Ramos (cell line): ENCODE measurements around the gene SNCB.

Experiments used
- in situ Hi-C: fragments of 300-500 bp; cut with MboI; formaldehyde crosslinking; loops from one replicate; pipeline ENCODE4 v1.14.3; 2022; ENCODE audit warnings: low sequenced_read_pairs; ENCODE audit not compliant: unreplicated experiment

SNCB gene

DNA sequence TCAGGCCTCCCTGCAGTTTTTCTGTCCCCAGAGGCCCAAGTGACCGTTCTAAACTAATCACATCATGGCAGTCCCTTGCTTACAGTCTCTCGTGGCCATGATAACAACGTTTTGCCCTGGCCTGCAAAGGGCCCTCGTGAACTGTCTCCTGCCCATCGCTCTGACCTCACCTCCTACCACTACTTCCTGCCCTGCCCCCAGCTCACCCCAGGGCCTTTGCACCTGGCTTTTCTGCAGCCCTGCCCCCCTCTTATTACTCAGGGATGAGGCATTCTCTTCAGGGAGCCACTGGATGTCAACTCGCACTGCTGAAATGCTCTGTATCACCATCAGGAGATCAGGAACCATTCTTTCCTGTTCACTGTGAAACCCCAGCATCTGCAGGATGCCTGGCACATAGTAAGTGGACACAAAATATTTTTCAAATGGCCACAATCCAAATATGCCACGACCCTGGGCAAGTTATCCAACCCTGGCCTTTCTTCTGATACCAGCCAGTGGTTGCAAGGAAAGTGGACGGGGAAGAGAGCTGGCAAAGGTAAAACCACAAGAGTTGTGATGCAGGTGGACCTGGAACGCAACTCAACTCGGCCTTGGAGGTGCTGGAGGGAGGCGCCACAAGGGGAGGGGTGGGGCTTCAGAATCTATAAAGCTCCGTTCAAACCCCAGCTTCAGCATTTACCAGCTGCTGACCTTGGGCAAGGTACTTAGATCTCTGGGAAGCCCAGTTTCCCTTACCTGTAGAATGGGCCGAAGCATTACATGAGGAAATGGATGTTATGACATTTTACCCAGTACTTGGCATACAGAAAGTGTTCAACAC lies 1.7 kb downstream of the SNCB start:
- in situ Hi-C loops = no loop called here

DNA sequence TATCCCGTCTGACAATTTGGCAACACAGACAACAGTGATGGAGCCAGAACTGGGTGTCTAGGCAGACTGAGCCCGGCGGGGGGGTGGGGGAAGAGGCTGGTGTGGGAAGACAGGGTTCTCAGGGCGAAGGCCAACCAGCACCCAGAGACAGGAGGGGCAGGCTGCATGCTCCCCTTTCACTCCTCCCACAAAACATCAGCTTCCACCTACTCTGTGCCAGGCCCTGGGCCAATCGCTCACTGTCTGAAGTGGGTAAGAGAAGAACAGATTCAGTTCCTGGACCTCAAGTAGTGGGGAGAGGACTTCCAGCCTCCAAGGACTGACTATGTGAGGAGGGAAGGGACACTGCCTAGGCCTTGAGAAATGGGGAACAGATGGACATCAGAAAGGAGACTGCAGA lies 2.8 kb downstream of the SNCB start:
- in situ Hi-C loops = no loop called here

DNA sequence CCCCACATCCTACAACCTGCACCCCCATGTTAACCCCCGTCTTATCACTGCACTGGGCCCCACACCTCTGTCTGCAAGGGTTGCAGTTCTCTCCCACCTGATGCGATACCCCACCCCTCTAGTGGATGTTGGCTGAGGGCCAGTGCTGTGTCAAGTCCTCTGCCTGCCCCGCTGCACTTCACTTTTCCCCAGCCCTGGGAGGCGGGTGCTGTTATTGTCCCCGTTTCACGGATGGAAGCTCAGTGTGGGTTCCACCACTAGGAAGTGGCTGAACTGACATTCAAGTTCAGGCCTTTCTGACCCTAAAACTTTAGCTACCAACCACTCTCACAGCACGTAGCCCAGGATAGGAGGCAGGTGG lies 3.5 kb downstream of the SNCB start:
- in situ Hi-C loops = no loop called here

DNA sequence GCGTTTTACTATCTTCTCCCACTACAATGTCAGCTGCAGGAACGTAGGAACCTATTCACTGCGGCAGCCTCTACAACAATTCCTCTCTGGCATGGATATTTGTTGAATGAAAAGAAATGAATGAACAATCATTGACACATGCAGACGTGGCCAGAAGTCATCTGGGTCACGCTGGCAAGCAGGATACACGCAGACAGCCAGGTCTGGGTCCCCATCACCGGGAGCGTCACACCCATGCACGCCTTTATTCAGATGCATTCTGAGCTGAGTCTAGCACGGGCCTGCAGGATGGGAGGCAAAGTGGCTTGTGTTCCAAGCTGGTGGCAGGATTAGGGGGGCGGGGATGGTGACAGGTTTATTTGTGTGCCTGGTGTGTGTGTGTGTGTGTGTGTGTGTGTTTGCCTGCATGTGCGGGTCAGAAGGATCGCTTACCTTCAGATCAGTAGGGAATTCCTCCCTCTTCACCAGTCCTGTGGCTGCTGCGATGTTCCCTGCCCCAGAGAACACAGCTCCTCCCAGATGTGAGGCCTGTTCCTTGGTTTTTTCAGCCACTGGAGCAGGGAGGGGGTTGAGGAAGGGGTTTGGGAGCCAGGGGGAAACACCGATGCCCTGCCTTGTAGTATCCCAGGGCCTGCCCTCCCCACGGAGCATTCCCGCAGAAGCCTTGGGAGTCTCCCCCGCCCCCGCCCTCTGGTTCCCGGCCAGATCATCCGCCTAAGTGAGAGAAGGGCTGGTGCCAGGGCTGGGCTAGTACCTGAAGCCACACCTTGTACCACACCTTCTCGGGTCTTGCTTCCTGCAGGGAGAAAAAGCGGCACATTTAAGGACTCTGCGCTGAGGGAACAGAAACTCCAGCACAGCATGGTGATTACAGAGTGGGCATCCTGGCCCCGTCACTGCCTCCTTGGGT lies 4.1 kb downstream of the SNCB start:
- in situ Hi-C loops = no loop called here

DNA sequence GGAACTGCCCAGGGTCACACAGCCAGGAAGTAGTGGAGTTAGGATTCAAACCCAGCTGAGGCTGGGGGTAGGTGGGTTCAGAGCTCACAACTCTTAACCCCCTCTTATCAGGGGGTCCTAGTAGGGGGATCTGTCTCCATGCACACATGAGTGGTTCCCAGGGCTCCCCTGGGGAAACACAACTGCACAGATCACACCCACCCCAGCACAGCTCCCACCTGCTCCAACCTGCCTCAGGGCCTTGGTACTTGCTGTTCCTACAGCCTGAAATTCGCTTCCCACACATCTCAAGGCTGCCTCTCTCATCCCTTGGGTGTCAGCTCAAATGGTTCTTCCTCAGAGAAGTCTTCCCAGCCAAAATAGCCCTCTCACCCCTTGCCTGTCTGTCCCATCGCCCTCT lies 4.8 kb downstream of the SNCB start:
- in situ Hi-C loops = no loop called here

DNA sequence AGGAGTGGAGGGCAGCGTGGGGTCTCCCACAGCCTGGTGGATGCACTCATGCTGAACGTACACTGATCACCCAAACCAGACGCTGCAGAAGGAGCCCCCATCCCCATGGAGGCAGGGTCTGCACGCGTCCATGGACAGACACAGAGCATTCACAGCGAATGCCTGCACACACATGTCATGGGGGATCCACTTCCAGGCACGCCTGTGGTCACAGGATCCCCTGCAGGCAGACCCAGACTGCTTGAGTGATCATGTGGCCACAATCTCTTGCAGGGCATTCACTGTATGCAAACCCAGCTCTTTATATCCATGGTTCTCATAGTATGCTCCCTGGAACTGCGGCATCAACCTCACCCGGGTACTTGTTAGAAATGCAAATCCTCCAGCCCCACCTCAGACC lies 5.4 kb downstream of the SNCB start:
- in situ Hi-C loops = no loop called here

DNA sequence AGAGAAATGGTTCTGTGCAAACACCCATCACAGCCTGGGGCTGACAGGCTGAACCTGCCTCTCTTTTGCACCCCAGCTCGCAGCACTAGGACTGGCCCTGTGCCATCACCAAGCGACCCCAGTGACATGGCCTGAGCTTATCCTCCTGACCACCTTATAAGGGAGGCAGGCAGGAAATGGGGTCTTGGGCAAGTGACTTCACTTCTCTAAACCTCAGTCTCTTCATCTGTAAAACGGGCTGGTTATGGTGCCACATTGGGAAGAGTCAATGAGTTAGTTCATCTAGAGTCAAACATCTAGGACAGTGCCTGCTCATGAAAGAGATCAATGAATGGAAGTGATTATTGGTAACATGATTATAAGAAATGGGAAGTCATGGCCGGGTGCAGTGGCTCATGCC lies 6.2 kb downstream of the SNCB start:
- in situ Hi-C loops = no loop called here

DNA sequence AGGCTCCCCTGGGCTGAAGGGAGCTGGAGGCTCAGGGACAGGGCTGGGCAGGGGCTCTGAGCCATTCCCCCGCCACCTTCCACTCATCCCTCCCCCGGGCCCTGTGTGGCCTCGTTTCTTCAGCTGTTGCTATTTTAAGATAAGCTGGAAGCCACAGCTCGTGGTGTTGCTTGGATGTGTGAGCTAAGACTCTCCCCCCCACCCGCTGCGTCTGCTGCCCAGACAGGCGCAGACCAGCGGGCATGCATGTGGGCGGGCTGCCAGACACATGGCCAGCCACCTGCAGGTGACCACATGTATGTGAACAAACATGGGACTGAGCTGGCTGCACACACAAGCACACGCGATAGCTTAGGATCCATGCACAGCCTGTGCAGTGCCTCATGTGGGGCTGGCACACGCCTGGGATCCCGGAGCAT lies 8.7 kb downstream of the SNCB start:
- in situ Hi-C loops = no loop called here

DNA sequence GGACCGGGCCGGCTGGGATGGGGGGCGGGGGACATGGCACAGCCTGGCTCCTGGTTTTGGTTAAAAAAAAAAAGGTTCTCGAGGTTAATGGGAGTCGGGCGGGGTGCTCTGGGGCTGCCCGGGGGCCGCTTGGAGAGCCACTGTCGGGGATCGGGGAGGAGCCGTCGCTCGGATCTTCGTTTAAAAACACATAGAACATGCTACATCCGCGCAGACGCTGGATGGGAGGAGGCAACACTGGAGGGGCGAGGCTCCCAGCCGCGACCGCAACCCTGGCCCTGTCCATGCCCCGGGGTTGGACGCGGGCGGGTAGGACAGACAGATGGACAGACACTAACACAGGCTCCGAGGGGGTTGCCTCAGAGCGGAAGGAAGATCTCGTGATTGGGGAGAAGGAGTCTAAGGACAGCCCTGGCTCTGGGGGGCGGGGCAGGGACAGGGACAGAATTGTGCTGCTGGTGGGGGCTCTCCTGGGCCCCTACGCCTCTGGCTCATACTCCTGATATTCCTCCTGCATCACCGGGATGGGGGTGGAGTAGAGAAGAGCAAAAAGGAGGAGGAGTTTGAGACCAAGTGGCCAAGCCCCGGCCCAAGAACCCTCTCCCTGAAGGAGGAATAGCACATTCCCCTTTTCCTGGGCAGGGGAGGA lies 9.9 kb downstream of the SNCB start:
- in situ Hi-C loops = no loop called here

DNA sequence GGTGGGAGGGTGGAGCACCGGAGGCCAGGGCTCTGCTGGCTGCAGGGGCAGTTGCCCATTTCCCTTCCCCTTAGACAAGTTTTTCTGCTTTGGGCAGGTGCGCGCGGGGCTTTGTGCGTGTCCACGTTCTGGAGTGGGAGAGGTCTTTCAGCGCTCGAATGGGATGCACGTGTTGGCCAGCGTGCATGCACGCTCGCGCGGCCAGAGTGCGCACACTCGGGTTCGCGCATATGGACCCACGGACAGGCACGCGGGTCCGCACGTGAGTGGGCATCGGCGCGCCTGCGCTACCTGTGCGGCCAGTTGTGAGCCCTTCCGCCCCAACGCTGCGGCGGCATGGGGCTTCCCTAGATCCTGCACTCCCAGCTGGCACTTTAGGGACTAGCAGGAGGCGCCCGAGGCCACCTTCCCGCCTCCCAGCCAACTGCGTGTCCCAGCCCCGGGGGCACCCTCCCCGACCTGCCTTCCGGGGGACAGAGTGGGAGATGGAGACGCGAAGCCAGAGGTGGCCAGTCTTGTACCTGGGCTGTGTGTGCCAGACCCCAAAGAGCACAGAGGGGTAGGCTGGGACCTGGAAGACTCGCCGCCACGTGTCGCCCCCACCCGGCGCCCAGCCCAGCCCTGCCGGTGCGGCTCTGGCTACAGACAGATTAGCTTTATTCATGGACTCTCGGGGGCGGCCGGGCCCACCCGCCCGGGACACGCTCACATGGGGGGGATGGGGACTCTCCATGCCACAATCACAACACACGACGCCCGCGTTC lies 10.6 kb downstream of the SNCB start:
- in situ Hi-C loops = no loop called here

DNA sequence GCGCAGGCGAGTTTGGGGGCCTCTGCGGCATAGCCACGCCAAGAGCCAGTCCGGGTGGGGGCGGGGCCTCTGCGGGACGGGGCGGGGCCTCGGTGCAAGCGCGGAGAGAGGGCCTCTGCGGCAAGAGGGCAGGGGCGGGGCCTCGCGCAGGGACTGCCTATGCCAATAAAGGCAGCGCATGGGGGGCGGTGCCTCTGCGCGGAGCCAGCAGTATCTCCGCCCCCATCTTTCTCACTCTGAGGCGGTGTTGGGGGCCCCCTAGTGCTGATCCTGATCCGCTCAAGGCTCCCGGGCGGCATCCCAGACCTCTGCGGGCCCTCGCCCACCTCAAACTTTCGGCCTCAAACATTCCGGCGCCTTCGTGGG lies 11.1 kb downstream of the SNCB start:
- in situ Hi-C loops = no loop called here

DNA sequence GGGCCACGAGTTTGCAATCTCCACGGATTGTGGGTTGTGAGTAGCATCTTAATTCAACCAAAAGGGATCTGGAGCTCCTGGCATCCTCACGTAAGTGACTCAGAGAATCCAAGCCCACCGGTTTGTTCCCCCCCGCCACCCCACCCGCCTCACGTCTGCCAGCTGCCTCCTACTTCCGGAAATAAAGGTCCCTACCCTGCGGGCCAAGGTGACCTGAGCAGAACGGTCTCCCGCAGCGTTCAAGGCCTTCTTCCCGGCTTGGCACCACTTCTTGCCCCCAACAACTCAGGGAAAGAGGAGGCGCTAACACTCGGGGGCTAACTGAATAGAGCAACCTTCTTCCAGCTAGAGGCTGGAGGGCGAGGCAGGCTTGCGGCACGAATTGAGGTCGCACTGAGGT lies 11.6 kb downstream of the SNCB start:
- in situ Hi-C loops = no loop called here

DNA sequence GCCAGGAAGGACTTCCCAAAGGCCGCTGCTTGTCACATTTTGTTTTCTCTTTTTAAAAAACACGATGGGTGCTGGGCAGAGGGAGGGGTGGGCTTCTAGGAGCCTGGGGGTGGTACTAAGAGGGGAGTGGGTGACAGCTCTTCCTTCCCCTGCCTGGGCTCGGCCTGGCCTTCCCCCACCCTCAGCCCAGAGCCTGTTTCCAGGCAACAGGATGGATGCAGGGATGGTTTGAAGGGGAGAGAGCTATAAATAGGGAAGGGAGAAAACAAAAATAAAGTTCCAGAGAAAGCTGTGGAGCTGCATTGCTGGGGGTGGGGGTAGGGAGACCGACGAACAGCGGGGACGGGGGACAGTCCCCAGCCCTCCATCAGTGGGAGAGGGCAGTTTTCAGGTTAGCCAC lies 13.8 kb downstream of the SNCB start:
- in situ Hi-C loops = no loop called here

DNA sequence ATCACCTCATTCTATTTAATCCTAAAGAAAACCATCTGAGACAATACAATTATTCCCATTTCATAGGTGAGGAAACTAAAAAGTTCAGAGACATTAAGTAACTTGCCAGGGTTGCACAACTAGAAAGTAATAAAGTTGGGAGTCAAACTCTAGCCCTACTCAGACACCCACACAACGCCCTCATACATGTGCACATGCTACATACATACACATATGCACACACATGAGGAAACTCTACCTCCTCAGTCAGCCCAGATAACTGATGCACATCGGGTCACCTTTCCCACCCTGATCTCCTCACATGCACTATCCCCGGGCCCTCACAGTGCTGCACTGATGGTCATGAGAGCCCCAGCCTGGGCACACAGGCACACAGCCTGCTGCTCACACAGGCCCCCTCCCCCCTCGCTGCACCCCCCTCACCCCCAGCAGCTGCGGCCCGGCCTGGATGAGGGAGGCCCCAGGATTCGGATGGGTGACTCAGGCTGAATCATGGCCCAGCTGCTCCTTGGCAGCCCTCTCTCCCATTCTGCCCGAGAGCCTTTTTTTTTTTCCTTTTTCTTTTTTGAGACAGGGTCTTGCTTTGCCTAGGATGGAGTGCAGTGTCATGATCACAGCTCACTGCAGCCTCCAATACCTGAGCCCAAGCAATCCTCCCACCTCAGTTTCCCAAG lies 15.4 kb downstream of the SNCB start:
- in situ Hi-C loops = no loop called here

DNA sequence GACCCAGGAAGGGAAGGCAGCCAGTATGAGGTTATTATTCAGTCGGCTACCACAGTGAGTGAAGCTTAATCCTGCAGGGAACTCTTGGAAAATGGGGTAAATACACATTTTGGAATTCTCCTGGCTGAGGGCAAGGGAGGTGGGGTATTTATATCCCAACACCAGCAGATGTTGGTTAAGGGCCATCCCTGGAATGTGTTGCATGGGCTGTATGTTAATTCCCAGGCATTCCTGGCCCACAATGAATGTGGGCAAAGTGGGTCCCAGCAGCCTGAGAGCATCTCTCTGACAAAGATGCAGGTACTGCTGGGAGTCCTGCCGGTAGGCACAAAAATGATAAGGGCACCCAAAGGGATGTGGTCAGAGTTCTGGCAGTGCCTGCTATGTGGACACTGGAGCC lies 17.5 kb downstream of the SNCB start:
- in situ Hi-C loops = no loop called here

DNA sequence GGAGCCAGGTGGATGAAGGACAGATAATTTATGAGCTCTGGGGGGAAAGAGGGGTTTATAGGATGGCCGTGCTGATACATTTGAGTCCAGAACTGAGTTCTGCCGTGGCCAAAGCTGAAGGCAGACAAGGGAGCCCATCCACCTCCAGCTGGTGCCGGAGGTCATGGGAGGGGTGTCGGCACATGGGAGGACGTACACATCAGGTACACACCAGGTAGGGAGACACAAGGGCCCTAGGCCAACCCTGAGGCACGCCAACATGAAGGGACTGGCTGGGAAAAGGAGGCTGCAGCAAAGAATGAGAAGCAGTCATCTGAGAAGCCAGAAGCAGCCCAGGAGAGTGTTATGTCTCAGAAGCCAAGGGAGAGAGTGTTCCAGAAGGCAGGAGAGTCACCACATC lies 18.3 kb downstream of the SNCB start:
- in situ Hi-C loops = no loop called here

DNA sequence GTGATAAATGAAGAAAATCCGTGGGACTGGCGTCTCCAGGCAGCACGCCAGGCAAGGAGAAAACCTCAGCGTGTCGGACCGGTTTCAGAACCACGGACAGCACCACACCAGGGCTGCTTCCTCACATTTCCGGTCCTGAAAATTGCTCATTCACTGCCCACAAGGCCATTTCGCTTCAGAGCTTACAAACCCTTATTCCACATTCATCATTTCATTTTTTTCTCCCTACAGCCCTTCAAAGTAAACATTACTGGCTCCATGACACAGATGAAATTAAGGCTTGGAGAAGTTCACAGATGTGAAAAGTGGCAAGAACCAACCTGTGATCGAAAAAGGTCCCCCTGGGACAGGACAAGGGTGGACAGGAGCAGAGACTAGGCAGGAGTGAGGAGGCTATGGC lies 18.9 kb downstream of the SNCB start:
- in situ Hi-C loops = no loop called here

DNA sequence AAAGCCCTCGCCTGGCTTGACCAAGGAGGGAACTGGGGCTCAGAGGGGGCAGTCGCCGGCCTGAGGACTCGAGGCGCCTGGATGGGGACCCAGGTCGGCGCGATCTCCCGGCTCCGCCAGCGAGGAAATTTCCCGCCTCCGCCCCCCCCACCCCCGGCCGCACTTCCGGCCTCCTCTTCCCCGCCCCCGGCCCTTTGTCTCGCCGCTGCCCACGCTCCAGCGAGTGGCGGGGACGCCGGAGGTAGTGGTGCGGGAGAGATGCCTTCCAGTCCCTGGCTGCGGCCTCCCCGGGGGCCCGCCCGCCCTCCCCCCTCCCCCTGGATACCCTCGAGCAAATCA lies 19.9 kb downstream of the SNCB start:
- in situ Hi-C loops = no loop called here

DNA sequence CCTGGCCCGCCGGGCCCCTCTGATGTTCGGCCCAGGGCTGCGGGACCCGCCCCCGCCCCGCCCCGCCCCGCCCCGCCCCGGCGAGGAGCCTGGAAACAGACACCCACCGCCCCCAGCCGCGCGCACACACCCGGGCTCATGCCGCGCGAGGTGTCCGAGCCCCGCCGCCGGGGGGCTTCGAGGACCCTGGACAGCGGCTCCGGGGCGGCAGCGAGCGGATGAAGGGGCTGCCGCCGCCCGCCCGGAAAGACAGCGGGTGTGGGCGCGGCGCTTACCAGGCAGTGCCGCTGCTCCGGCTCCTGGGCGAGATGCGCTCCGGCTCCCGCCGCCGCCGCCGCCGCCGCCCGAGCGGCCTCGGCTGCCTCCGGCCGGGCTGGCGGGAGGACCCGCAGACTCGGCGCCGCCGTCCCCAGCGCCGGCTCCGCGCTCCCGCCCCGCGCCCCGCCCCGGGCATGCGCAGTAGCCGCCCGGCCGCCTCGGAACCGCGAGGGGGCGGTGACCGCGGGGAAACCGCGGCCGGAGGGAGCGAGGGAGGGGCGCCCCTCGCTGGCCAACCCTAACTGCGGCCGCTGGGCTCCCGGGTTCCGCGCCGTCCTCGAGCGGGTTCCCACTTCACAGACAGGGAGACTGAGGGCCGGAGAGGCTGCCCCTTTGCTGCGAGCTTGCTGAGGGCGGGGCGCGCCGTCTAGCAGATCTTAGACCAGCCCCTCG lies 20.5 kb downstream of the SNCB start, which contains the start of gene GPRIN1:
Gene GPRIN1, minus strand, starts transcription at position 433 of the 711 bp plus-strand sequence. CDS start 10,322 bp downstream, outside the sequence.
- in situ Hi-C loops = no loop called here
